Activated CD4-positive, alpha-beta T cell treated with anti-CD3 and anti-CD28 coated beads, Interleukin-2, amount 50 U/mL, for 4 hours (primary cell): Measurements from ENCODE around the gene VSIG4.
A peak's percentile ranks its signal among the peaks of the same experiment; 100 is the strongest.
"Not testable (repeated sequence)": the region's sequence is repeated elsewhere in the genome, so short reads cannot be mapped to it uniquely, and the experiment has no call there.

Source experiments
- DNase-seq, 2 experiments: peaks; one replicate each; pipeline ENCODE4 v3.0.0-alpha.2; 2020

VSIG4 gene

GRCh38 chrX:66039944-66040343, at the start of gene VSIG4:
Gene VSIG4, minus strand, starts transcription at chrX:66040080. Its CDS starts 82 bp downstream, at chrX:66039998.
- DNase-seq: no peak

GRCh38 chrX:66076801-66077200, 36.9 kb upstream of the VSIG4 start:
- DNase-seq: no peak

GRCh38 chrX:66074920-66075879, 35.3 kb upstream of the VSIG4 start:
- peak; percentile 7 to 15 for DNase-seq

GRCh38 chrX:66071126-66071525, 31.2 kb upstream of the VSIG4 start:
- no peak for DNase-seq

GRCh38 chrX:66064261-66064660, 24.4 kb upstream of the VSIG4 start:
- no peak for DNase-seq

- DNase-seq: not testable (repeated sequence)
Observed at GRCh38 chrX:66057019-66057418, 17.1 kb upstream of the VSIG4 start.

- DNase-seq: no peak
Observed at GRCh38 chrX:66054978-66055377, 15.1 kb upstream of the VSIG4 start.

- DNase-seq: no peak
Observed at GRCh38 chrX:66053414-66053813, 13.5 kb upstream of the VSIG4 start.

- no peak for DNase-seq
Observed at GRCh38 chrX:66051980-66052379, 12.1 kb upstream of the VSIG4 start.

GRCh38 chrX:66050140-66050569, 10.3 kb upstream of the VSIG4 start:
- no peak for DNase-seq

GRCh38 chrX:66049056-66049455, 9.2 kb upstream of the VSIG4 start:
- no peak for DNase-seq

GRCh38 chrX:66046612-66047235, 6.8 kb upstream of the VSIG4 start:
- peak; percentile 4 to 12 for DNase-seq

- DNase-seq: no peak
Observed at GRCh38 chrX:66045894-66046293, 6.0 kb upstream of the VSIG4 start.

GRCh38 chrX:66043584-66043983, 3.7 kb upstream of the VSIG4 start:
- no peak for DNase-seq

- DNase-seq: no peak
Observed at GRCh38 chrX:66042307-66043077, 2.6 kb upstream of the VSIG4 start.

- no peak for DNase-seq
Observed at GRCh38 chrX:66038115-66038514, 1.8 kb downstream of the VSIG4 start.

- DNase-seq: no peak
Observed at GRCh38 chrX:66036231-66036630, 3.6 kb downstream of the VSIG4 start.

- no peak for DNase-seq
Observed at GRCh38 chrX:66035667-66036066, 4.2 kb downstream of the VSIG4 start.

- no peak for DNase-seq
Observed at GRCh38 chrX:66030505-66031317, 9.2 kb downstream of the VSIG4 start.

GRCh38 chrX:66028936-66029335, 10.9 kb downstream of the VSIG4 start:
- DNase-seq: no peak

GRCh38 chrX:66024570-66024969, 15.3 kb downstream of the VSIG4 start:
- DNase-seq: no peak

- DNase-seq: no peak
Observed at GRCh38 chrX:66024092-66024467, 15.8 kb downstream of the VSIG4 start.
